ENCODE results near the gene CUL5. TPM values are rescaled to one million over a fixed set of nuclear protein-coding genes. Genes with fewer than 3 reads are reported as not detected.

CUL5 gene
- total RNA-seq, 1 experiment from 2014 or later = 37.0 TPM

- Histone ChIP-seq H3F3A (ENCODE audit: low read length, unreplicated experiment) (no peaks in the 10 kb centered on the region), H3K27ac (ENCODE audit: low read length) (no peak overlapping the region), H3K4me1 (ENCODE audit: insufficient read depth, low read length) (no peaks in the 10 kb centered on the region), H3K9me3 (ENCODE audit: low read length) (no peaks in the 10 kb centered on the region), H3K9me2 (replicated peaks; ENCODE audit: low read length) (no peaks in the 10 kb centered on the region), H3K27me3 (ENCODE audit: low read length) (no peaks in the 10 kb centered on the region), H3K4me3 (ENCODE audit: low read length) (no peak overlapping the region), H3K79me2 (ENCODE audit: low read length) (no peaks in the 10 kb centered on the region), H2AFZ (ENCODE audit: low read length) (no peak overlapping the region), H3K9ac (ENCODE audit: low read length) (no peak overlapping the region), H3K4me2 (ENCODE audit: low read length) (no peak overlapping the region), H3K36me3 (ENCODE audit: low read depth, low read length) (peaks cover 24% of the 10 kb centered on the region; the same call in 1 of the 2 replicates), H4K20me1 (ENCODE audit: low read length) (no peaks in the 10 kb centered on the region)
- ATAC-seq (no peak), DNase-seq (no peak)
- CTCF ChIA-PET = no interaction called here
- BruUV-seq (replicated peaks) = no TSS peak
- POLR2A ChIA-PET (ENCODE audit: unreplicated experiment) = no interaction called here
- intact Hi-C loops (cut with micrococcal nuclease) = no loop called here
- no peak for TF ChIP-seq EZH2phosphoT487 (IDR thresholded peaks at IDR 0.05; ENCODE audit: borderline replicate concordance, low read length)
- no peak for TF ChIP-seq CTCF (conservative IDR thresholded peaks at IDR 0.05; ENCODE audit: low read depth, low read length)
- TF ChIP-seq EZH2 (IDR thresholded peaks at IDR 0.05; ENCODE audit: low read length, unreplicated experiment) = no peak
Measured at GRCh38 chr11:108084811-108085210, 76.1 kb downstream of the CUL5 start.

GRCh38 chr11:108085672-108086071 lies 77.0 kb downstream of the CUL5 start:
- H3K9ac ChIP-seq (ENCODE audit: low read length) = no peak overlapping the region
- H3K4me1 ChIP-seq (ENCODE audit: insufficient read depth, low read length) = no peaks in the 10 kb centered on the region
- H3K79me2 ChIP-seq (ENCODE audit: low read length) = no peaks in the 10 kb centered on the region
- DNase-seq = no peak
- TF ChIP-seq CTCF (conservative IDR thresholded peaks at IDR 0.05; ENCODE audit: low read depth, low read length) = no peak
- peaks cover 20% of the 10 kb centered on the region; the same call in 1 of the 2 replicates for H3K36me3 ChIP-seq (ENCODE audit: low read depth, low read length)
- no TSS peak for BruUV-seq (replicated peaks)
- H3K27me3 ChIP-seq (ENCODE audit: low read length) = no peaks in the 10 kb centered on the region
- CTCF ChIA-PET = no interaction called here
- no peak overlapping the region for H3K27ac ChIP-seq (ENCODE audit: low read length)
- intact Hi-C loops (cut with micrococcal nuclease) = no loop called here
- H3K4me2 ChIP-seq (ENCODE audit: low read length) = no peak overlapping the region
- H2AFZ ChIP-seq (ENCODE audit: low read length) = no peak overlapping the region
- no peak overlapping the region for H3K4me3 ChIP-seq (ENCODE audit: low read length)
- POLR2A ChIA-PET (ENCODE audit: unreplicated experiment) = interaction anchor here (0.7 kb wide), 1 partner anchor 133 kb away, joined by 3 read pairs; no protein-coding TSS in a partner anchor
- no peak for ATAC-seq
- H3K9me3 ChIP-seq (ENCODE audit: low read length) = no peaks in the 10 kb centered on the region
- H3K9me2 ChIP-seq (replicated peaks; ENCODE audit: low read length) = no peaks in the 10 kb centered on the region
- H3F3A ChIP-seq (ENCODE audit: low read length, unreplicated experiment) = no peaks in the 10 kb centered on the region
- no peaks in the 10 kb centered on the region for H4K20me1 ChIP-seq (ENCODE audit: low read length)

GRCh38 chr11:108092134-108092533 lies 83.4 kb downstream of the CUL5 start:
- no TSS peak for BruUV-seq (replicated peaks)
- Histone ChIP-seq H3K9ac (ENCODE audit: low read length) (no peak overlapping the region), H2AFZ (ENCODE audit: low read length) (no peak overlapping the region), H3K9me2 (replicated peaks; ENCODE audit: low read length) (no peaks in the 10 kb centered on the region), H3K4me1 (ENCODE audit: insufficient read depth, low read length) (peaks cover 10% of the 10 kb centered on the region), H3K27me3 (ENCODE audit: low read length) (no peaks in the 10 kb centered on the region), H3K79me2 (ENCODE audit: low read length) (no peaks in the 10 kb centered on the region), H3K9me3 (ENCODE audit: low read length) (no peaks in the 10 kb centered on the region), H4K20me1 (ENCODE audit: low read length) (no peaks in the 10 kb centered on the region), H3K4me3 (ENCODE audit: low read length) (no peak overlapping the region), H3K27ac (ENCODE audit: low read length) (no peak overlapping the region), H3K36me3 (ENCODE audit: low read depth, low read length) (peaks cover 22% of the 10 kb centered on the region), H3F3A (ENCODE audit: low read length, unreplicated experiment) (no peaks in the 10 kb centered on the region), H3K4me2 (ENCODE audit: low read length) (no peak overlapping the region)
- CTCF ChIA-PET = no interaction called here
- POLR2A ChIA-PET (ENCODE audit: unreplicated experiment) = no interaction called here
- TF ChIP-seq CTCF (conservative IDR thresholded peaks at IDR 0.05; ENCODE audit: low read depth, low read length) (no peak), EZH2phosphoT487 (IDR thresholded peaks at IDR 0.05; ENCODE audit: borderline replicate concordance, low read length) (no peak), EZH2 (IDR thresholded peaks at IDR 0.05; ENCODE audit: low read length, unreplicated experiment) (no peak)
- no peak for DNase-seq
- ATAC-seq = no peak
- intact Hi-C loops (cut with micrococcal nuclease) = loop anchor here (2.0 kb wide), 2 partner anchors 23 to 83 kb away; partner anchors contain the start of gene CUL5

Measured in PC-3 (cell line).